Esophagus squamous epithelium (tissue), 4 donors: ENCODE data around the gene YBX1.

Source experiments
- CTCF ChIP-seq, 6 experiments: fragments of 450-650 bp in 4 of 6; fragments of 200-600 bp in 2 of 6; sonication (generic) in 2 of 6; IDR thresholded peaks; one replicate each; pipeline ENCODE4 v1.5.1; 2016 to 2019; ENCODE audit warnings: antibody characterized with exemption in 6 of 6, mild to moderate bottlenecking in 4 of 6, moderate library complexity in 4 of 6
- POLR2A ChIP-seq, 4 donors: fragments of 450-650 bp; IDR thresholded peaks; one replicate each; pipeline ENCODE4 v1.6.1; 2017; ENCODE audit warnings: antibody characterized with exemption in 4 of 4, mild to moderate bottlenecking in 4 of 4, moderate library complexity in 3 of 4

GRCh38 chr1:42670425-42670824 lies 11.8 kb upstream of the YBX1 start:
- TF ChIP-seq CTCF (IDR thresholded peaks at IDR 0.05) (no peak), POLR2A (IDR thresholded peaks at IDR 0.05) (no peak)
